PFSK-1 (cell line): ENCODE measurements around the gene DNM3.

Experiments
- POLR2AphosphoS5 ChIP-seq: IDR thresholded peaks from 2 replicates; pipeline ENCODE4 v1.6.1; 2012; ENCODE audit warnings: low read depth, mild to moderate bottlenecking, control low read depth, low read length, moderate library complexity
- SIN3A ChIP-seq: IDR thresholded peaks from 2 replicates; pipeline ENCODE4 v1.6.1; 2012; ENCODE audit warnings: mild to moderate bottlenecking, low read length, moderate library complexity, borderline replicate concordance; ENCODE audit not compliant: insufficient read depth
- TAF1 ChIP-seq: IDR thresholded peaks from 2 replicates; pipeline ENCODE4 v1.6.1; 2012; ENCODE audit warnings: low read length, control low read depth, borderline replicate concordance; ENCODE audit not compliant: insufficient read depth
- TF ChIP-seq, protein P1 (sequence below), 2 experiments: IDR thresholded peaks; 2 replicates each; pipeline versions ENCODE4 v1.6.1 to v1.8.0; 2011 to 2012; ENCODE audit warnings: low read depth in 2 of 2, low read length in 2 of 2, control low read depth in 1 of 2, inconsistent platforms in 1 of 2, mild to moderate bottlenecking in 1 of 2, moderate library complexity in 1 of 2; ENCODE audit not compliant: insufficient read depth in 1 of 2

DNA sequence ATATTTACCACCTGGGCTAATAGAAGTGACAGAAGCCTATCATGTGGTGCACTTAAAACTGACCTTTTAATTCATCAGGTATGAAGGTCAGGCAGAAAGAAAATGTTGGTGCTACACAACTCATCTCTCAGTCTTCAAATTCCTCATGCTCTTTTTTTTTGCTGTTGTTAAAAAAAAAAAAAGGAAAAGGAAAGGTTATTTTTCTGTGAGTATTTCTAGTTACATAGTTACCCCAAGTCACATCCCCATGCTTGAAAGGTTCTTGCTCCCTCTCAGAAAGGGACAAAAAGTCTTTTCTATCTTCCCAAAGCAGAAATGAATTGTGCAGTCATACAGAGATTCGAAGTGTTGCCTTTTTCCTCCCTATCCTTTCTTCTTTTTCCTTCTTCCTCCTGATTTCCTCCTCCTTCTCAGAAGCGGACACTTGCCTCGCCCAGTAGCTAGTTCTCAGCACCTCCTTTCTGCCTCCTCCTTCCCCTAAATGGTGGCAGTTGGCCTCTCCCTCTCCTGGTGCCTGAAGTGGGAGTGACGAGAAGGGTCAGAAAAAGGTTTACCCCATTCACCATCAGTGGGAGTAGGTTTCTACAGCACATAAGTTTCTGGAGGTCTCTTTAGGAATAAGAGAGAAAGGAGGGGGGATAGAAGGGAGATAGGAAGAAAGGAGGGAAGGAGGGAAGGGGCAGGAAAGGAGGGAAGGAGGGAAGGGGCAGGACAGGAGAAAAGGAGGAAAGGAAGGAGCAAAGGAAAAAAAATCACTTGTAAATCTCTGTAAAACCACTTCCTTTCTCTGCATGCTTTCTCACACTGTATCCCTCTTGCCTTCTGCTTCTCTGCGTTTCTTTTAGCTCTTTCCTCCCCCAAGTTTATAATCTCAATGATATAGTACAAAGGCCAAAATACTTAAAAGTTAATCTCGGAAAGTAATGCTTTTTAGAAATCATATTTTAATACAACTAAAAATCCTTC lies 558.7 kb downstream of the DNM3 start:
- TF ChIP-seq POLR2AphosphoS5 (no peak), SIN3A (no peak), TAF1 (no peak)
- TF ChIP-seq, protein P1, sequence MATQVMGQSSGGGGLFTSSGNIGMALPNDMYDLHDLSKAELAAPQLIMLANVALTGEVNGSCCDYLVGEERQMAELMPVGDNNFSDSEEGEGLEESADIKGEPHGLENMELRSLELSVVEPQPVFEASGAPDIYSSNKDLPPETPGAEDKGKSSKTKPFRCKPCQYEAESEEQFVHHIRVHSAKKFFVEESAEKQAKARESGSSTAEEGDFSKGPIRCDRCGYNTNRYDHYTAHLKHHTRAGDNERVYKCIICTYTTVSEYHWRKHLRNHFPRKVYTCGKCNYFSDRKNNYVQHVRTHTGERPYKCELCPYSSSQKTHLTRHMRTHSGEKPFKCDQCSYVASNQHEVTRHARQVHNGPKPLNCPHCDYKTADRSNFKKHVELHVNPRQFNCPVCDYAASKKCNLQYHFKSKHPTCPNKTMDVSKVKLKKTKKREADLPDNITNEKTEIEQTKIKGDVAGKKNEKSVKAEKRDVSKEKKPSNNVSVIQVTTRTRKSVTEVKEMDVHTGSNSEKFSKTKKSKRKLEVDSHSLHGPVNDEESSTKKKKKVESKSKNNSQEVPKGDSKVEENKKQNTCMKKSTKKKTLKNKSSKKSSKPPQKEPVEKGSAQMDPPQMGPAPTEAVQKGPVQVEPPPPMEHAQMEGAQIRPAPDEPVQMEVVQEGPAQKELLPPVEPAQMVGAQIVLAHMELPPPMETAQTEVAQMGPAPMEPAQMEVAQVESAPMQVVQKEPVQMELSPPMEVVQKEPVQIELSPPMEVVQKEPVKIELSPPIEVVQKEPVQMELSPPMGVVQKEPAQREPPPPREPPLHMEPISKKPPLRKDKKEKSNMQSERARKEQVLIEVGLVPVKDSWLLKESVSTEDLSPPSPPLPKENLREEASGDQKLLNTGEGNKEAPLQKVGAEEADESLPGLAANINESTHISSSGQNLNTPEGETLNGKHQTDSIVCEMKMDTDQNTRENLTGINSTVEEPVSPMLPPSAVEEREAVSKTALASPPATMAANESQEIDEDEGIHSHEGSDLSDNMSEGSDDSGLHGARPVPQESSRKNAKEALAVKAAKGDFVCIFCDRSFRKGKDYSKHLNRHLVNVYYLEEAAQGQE (IDR thresholded peaks at IDR 0.05; ENCODE audit: insufficient read depth in 1 of 2, low read depth in 2 of 2, low read length in 2 of 2), result no peak
